GM12891 (cell line): Measurements from ENCODE around the gene SLC12A3.

Experiments used
- DNase-seq: peaks from one replicate; pipeline ENCODE4 v3.0.0; 2011; ENCODE audit warnings: low spot score; ENCODE audit not compliant: insufficient read length
- FAIRE-seq: peaks from 2 replicates; lab custom pipeline; 2011; peaks lifted over from hg19 to GRCh38; lab: Jason Lieb, UNC
- PAX5 ChIP-seq: IDR thresholded peaks from 2 replicates; pipeline ENCODE4 v1.6.1; 2011; ENCODE audit warnings: low read length, moderate library complexity, mild to moderate bottlenecking; ENCODE audit not compliant: insufficient read depth, severe bottlenecking
- POLR2A ChIP-seq: IDR thresholded peaks from 2 replicates; pipeline ENCODE4 v1.6.1; 2011; ENCODE audit warnings: low read depth, low read length, control low read depth
- POLR2AphosphoS5 ChIP-seq: IDR thresholded peaks from 2 replicates; pipeline ENCODE4 v1.6.1; 2011; ENCODE audit warnings: low read depth, low read length, control low read depth
- POU2F2 ChIP-seq: IDR thresholded peaks from 2 replicates; pipeline ENCODE4 v1.6.1; 2011; ENCODE audit warnings: low read depth, mild to moderate bottlenecking, control low read depth, low read length, moderate library complexity
- SPI1 ChIP-seq: IDR thresholded peaks from 2 replicates; pipeline ENCODE4 v1.6.1; 2011; ENCODE audit warnings: low read depth, low read length, control low read depth
- TAF1 ChIP-seq: IDR thresholded peaks from 2 replicates; pipeline ENCODE4 v1.6.1; 2011; ENCODE audit warnings: low read depth, low read length, control low read depth

Gene SLC12A3

DNA sequence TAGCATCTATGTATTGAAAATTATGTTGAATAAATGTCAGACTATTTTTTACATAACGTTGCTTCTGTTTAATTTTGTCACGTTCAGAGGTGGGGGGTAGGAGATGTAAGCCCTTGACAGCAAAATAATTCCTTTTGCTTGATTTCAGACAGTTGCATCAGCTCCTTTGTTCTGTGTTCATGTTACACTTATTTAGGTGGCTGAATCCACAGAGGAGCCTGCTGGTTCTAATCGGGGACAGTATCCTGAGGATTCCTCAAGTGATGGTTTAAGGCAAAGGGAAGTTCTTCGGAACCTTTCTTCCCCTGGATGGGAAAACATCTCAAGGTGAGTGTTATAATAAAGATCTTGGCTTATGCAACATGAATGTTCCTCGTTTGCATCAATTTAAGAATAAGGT lies 71.5 kb downstream of the SLC12A3 start:
- no peak for DNase-seq
- TF ChIP-seq POLR2A: no peak
- no peak for TF ChIP-seq PAX5
- no peak for TF ChIP-seq POU2F2
- no peak for TF ChIP-seq SPI1
- no peak for TF ChIP-seq POLR2AphosphoS5
- no peak for TF ChIP-seq TAF1
- no peak for FAIRE-seq

DNA sequence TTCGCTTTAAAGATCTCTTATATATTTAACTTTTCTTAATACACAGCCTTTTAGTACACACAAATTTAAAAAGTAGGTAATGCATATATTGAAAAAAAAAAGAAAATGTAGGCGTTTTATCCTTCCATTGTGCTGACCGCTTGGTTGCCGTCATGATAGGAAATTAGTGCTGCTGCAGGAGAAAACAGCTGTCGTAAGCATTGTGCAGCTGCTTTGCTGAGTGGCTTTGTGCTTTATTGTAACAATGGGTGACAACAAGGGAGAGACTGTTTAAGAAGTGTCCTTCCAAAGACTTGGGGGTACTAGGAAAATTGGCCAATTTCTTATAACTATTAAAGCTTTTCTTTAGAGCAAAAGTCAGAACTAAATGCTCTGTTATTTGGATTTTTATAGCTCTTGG lies 71.9 kb downstream of the SLC12A3 start:
- FAIRE-seq: no peak
- 0 out of 2 replicates have a peak, but pooled peaks have one; percentile 26 for TF ChIP-seq POLR2A
- TF ChIP-seq SPI1: no peak
- no peak for DNase-seq

DNA sequence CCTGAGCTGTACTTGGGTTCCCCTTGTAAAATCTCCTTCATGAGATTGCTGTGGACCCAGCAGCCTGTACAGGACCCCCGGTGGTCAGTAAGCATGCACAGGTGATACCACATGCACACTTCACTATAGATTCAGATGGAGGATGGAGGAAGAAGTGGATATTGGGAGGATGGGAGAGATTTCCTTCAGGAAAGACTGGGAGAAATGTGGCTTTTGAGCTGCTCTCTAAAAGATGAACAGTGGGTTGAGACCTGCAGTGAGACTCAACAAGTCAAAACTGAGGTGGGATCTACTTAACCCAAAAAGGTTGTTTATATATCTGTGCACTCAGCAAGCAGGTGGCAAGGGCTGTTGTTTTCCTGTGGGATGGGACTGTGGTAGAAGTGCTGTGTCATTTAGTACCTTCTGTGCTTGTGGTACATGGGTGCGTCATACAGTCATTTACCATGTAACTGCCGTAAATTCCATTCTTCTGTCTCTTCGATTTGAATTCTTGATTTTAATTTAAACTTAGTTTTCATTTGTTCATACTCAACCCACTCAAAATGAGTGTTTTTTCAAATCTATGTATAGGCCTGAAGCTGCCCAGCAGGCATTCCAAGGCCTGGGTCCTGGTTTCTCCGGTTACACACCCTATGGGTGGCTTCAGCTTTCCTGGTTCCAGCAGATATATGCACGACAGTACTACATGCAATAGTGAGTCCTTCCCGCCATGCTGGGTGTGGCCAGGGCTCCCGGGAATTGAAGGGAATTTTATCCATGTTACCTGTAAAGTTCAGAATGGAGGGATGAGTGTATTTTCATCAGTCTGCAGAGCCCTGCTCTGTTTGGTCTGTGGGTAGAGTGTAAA lies 73.9 kb downstream of the SLC12A3 start:
- TF ChIP-seq POLR2AphosphoS5 (no peak; the same call in 1 of the 2 replicates), TAF1 (no peak; the same call in 1 of the 2 replicates), SPI1 (no peak)
- no peak for DNase-seq
- peak; percentile 23 for FAIRE-seq

DNA sequence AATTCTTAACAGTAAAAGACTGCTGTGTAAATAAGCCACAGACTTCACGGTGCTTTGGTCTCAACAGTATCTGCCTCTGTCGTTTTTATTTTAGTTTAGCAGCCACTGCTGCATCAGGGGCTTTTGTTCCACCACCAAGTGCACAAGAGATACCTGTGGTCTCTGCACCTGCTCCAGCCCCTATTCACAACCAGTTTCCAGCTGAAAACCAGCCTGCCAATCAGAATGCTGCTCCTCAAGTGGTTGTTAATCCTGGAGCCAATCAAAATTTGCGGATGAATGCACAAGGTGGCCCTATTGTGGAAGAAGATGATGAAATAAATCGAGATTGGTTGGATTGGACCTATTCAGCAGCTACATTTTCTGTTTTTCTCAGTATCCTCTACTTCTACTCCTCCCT lies 74.8 kb downstream of the SLC12A3 start:
- FAIRE-seq (no peak), DNase-seq (no peak)

DNA sequence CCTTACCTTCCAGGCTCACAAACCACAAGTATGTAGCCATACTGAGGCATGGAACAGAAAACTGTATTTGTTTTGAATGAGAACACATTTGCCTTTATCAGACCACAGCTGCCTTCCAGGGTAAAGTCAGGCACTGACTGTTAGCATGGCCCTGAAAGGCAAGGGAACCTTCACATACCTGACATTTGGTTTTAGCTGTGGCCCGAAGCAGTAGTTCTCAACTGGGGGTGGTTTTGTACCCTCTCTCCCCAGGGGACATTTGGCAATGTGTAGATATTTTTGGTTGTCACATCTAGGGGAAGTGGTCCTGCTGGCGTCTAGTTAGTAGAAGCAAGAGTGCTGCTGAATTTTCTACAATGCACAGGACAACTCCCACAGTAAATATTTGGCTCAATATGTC lies 76.1 kb downstream of the SLC12A3 start:
- FAIRE-seq (peak; percentile 9), DNase-seq (no peak)
- TF ChIP-seq POU2F2: peak; percentile 30; the same call in 1 of the 2 replicates
- no peak for TF ChIP-seq TAF1
- TF ChIP-seq POLR2A: peak; percentile 82
- peak; percentile 89 for TF ChIP-seq POLR2AphosphoS5
- TF ChIP-seq PAX5: no peak
- TF ChIP-seq SPI1: 0 out of 2 replicates have a peak, but pooled peaks have one; percentile 32

More for the DNA sequence above, 74.8 kb downstream of the SLC12A3 start:
- TF ChIP-seq POLR2A: no peak; the same call in 1 of the 2 replicates
- TF ChIP-seq SPI1: no peak
- TF ChIP-seq TAF1: no peak
- TF ChIP-seq POU2F2: no peak
- no peak for TF ChIP-seq POLR2AphosphoS5
- TF ChIP-seq PAX5: no peak

DNA sequence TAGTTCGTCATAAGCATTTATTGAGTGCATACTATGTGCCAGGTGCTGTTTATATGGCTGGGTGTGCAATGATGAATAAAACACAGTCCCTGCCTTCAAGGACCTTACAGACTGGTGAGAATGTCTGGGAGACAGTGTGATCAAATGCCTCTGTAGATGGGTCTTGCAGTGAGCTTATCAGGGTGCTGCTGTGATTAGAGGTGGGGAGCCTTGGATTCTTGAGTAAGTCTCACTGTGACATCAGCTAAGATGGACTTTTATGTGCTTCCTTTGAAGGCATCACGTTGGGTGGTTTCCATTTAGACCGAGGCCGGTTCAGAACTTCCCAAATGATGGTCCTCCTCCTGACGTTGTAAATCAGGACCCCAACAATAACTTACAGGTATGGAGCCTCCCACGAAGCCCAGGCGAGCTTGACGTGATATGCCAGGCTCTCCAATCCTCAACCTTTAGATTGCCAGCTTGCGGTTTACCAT lies 76.9 kb downstream of the SLC12A3 start:
- peak; percentile 88; the same call in 1 of the 2 replicates for TF ChIP-seq POLR2A
- TF ChIP-seq SPI1: no peak
- no peak for TF ChIP-seq TAF1
- peak; percentile 85 for TF ChIP-seq POLR2AphosphoS5
- no peak for TF ChIP-seq POU2F2
- no peak for FAIRE-seq
- DNase-seq: no peak

DNA sequence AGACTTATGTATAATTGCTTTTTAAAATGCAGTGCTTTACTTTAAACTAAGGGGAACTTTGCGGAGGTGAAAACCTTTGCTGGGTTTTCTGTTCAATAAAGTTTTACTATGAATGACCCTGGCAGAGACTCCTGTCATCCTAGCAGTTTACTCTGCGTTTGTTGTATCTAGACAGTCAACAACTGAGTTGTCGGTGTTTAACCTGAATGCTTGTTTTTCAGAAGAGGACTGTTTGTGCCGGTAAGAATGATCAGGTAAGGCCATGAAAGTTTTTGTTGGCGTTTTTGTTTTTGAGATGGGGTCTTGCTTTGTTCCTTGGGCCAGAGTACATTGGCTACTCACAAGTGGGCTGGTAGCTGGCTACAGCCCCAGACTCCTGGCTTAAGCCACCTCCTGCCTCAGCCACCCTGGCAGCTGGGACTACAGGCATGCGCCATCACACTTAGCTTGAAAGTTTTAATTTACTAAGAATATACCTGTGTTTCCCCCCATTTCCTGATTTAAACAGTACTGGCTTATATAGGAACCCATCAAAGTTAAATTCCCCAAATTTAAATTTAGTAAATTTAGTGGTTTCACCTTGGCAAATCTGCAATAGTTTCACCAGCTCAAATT lies 78.9 kb downstream of the SLC12A3 start:
- DNase-seq: no peak
- TF ChIP-seq POLR2AphosphoS5 (no peak; the same call in 1 of the 2 replicates), TAF1 (no peak), POU2F2 (no peak), POLR2A (0 out of 2 replicates have a peak, but pooled peaks have one; percentile 17), PAX5 (no peak), SPI1 (no peak)
- no peak for FAIRE-seq

DNA sequence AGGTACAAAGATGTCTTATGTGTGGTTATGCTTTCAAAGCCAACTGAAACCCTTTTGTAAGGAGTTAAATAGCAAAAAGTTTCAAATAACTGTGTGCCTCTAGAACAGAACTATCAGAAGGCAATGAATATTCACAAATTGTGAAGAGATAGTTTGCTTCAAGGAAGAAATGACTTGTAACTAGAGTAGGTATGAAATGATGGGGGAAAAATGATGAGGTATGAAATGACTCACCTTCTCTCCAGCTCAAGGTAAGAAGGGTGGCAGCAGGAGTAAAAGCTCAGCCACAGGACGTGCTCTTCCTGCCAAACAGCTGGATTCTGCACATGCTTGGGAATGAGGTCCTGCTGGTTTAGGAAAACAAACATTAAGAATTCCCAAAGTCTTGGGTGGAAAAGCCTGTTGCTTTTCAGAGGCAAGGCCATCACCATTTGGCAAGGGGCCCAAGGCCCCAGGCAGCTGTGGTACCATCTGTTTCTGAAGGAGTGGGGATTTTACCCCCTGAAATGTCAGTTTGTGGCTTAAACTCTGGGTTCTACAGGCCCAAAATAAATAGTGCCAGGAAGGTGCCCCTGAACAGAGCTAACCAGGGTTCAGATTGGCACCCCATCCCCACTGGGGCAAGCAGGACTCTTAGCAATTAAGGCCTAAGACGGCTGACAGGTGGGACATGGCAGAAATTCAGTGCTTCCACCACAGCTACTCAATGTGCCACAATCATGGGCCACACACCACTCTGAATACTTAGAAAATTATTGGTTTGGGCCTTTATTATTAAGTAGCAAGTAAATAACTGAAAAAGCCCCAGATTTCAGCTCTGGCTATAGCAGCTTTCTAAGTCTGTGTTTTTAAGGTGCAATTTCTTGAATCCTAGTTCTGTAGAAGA lies 80.2 kb downstream of the SLC12A3 start:
- TF ChIP-seq POU2F2 (peak; percentile 24; the same call in 1 of the 2 replicates), POLR2A (peak; percentile 83), TAF1 (no peak), POLR2AphosphoS5 (peak; percentile 82)
- FAIRE-seq (peak; percentile 89), DNase-seq (no peak)
